ENCODE results near the gene NT5C3A.

DNA sequence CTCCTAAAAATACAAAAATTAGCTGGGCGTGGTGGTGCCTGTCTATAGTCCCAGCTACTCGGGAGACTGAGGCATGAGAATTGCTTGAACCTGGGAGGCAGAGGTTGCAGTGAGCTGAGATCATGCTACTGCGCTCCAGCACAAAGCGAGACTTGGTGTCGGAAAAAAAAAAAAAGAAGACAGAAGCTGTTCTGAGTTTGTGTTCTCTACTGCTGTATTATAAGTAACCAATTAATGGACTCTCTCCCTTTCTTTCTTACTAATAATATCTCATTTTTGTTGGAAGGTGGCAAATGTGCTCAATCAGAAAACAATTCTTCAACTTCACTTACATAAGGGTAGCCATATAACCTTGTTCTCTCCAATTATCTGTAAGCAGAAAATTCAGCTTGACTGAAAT is 7.4 kb downstream of the NT5C3A start:
- TF ChIP-seq, protein P1, sequence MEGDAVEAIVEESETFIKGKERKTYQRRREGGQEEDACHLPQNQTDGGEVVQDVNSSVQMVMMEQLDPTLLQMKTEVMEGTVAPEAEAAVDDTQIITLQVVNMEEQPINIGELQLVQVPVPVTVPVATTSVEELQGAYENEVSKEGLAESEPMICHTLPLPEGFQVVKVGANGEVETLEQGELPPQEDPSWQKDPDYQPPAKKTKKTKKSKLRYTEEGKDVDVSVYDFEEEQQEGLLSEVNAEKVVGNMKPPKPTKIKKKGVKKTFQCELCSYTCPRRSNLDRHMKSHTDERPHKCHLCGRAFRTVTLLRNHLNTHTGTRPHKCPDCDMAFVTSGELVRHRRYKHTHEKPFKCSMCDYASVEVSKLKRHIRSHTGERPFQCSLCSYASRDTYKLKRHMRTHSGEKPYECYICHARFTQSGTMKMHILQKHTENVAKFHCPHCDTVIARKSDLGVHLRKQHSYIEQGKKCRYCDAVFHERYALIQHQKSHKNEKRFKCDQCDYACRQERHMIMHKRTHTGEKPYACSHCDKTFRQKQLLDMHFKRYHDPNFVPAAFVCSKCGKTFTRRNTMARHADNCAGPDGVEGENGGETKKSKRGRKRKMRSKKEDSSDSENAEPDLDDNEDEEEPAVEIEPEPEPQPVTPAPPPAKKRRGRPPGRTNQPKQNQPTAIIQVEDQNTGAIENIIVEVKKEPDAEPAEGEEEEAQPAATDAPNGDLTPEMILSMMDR (IDR thresholded peaks at IDR 0.05 in 4 of 5, conservative IDR thresholded peaks at IDR 0.05 in 1 of 5): no peak
- no peak for TF ChIP-seq POLR2A (IDR thresholded peaks at IDR 0.05)

All from gastrocnemius medialis (tissue), 4 donors.